Mesenchymal stem cell (in vitro differentiated cells and primary cell): ENCODE measurements around the gene TNF.

Experiments
- DNase-seq: peaks from one replicate; pipeline ENCODE4 v3.0.0-alpha.2; 2013
- H2AFZ ChIP-seq: one replicate; pipeline ENCODE4 v1.6.1; 2013; ENCODE audit warnings: low read depth, mild to moderate bottlenecking, control low read depth, inconsistent platforms, low read length, moderate library complexity
- H2AK5ac ChIP-seq: 2 replicates; pipeline ENCODE4 v1.6.1; 2013; ENCODE audit warnings: low read length, moderate library complexity, mild to moderate bottlenecking, inconsistent platforms; ENCODE audit not compliant: severe bottlenecking
- H2BK120ac ChIP-seq: one replicate; pipeline ENCODE4 v1.6.1; 2013; ENCODE audit warnings: low read depth, mild to moderate bottlenecking, inconsistent platforms, low read length, moderate library complexity
- H2BK12ac ChIP-seq, 2 experiments: one replicate each; pipeline ENCODE4 v1.6.1; 2013; ENCODE audit warnings: inconsistent platforms in 2 of 2, low read length in 2 of 2, mild to moderate bottlenecking in 2 of 2, moderate library complexity in 2 of 2, control low read depth in 1 of 2
- H2BK15ac ChIP-seq: one replicate; pipeline ENCODE4 v1.6.1; 2013; ENCODE audit warnings: mild to moderate bottlenecking, low read depth, inconsistent platforms; ENCODE audit not compliant: poor library complexity, severe bottlenecking
- H2BK5ac ChIP-seq: 2 replicates; pipeline ENCODE4 v1.6.1; 2013; ENCODE audit warnings: low read depth, mild to moderate bottlenecking, low read length, control low read depth, inconsistent platforms; ENCODE audit not compliant: poor library complexity, severe bottlenecking
- H3K14ac ChIP-seq, 2 experiments: one replicate each; pipeline ENCODE4 v1.6.1; 2013; ENCODE audit warnings: inconsistent platforms in 2 of 2, low read length in 2 of 2, control low read depth in 1 of 2, mild to moderate bottlenecking in 1 of 2, moderate library complexity in 1 of 2
- H3K18ac ChIP-seq, 2 experiments: one replicate each; pipeline ENCODE4 v1.6.1; 2013; ENCODE audit warnings: inconsistent platforms in 2 of 2, low read length in 2 of 2, control low read depth in 1 of 2, low read depth in 1 of 2, mild to moderate bottlenecking in 1 of 2
- H3K23ac ChIP-seq, 2 experiments: one replicate each; pipeline ENCODE4 v1.6.1; 2013; ENCODE audit warnings: inconsistent platforms in 2 of 2, low read length in 2 of 2, mild to moderate bottlenecking in 2 of 2, moderate library complexity in 2 of 2, control low read depth in 1 of 2
- H3K27ac ChIP-seq: 2 replicates; pipeline ENCODE4 v1.5.1; 2013; ENCODE audit warnings: mild to moderate bottlenecking, moderate library complexity, low read length, control low read depth, inconsistent platforms; ENCODE audit not compliant: poor library complexity, severe bottlenecking
- H3K27me3 ChIP-seq, 2 experiments: 2 replicates each; pipeline versions ENCODE4 v1.6.1 to v1.7.0; 2013; ENCODE audit warnings: low read length in 2 of 2, mild to moderate bottlenecking in 2 of 2, moderate library complexity in 2 of 2, control low read depth in 1 of 2, inconsistent platforms in 1 of 2; ENCODE audit not compliant: control insufficient read depth in 1 of 2, insufficient read depth in 1 of 2
- H3K36me3 ChIP-seq, 2 experiments: 2 replicates each; pipeline versions ENCODE4 v1.6.1 to v1.7.0; 2013; ENCODE audit warnings: low read length in 2 of 2, control low read depth in 1 of 2, inconsistent platforms in 1 of 2, low read depth in 1 of 2, mild to moderate bottlenecking in 1 of 2; ENCODE audit not compliant: insufficient read depth in 2 of 2, control insufficient read depth in 1 of 2
- H3K4ac ChIP-seq, 2 experiments: one replicate each; pipeline ENCODE4 v1.6.1; 2013; ENCODE audit warnings: inconsistent platforms in 2 of 2, low read length in 2 of 2, mild to moderate bottlenecking in 2 of 2, moderate library complexity in 2 of 2, control low read depth in 1 of 2, low read depth in 1 of 2
- H3K4me1 ChIP-seq: 2 replicates; pipeline ENCODE4 v1.6.1; 2013; ENCODE audit warnings: low read depth, low read length, control low read depth; ENCODE audit not compliant: control insufficient read depth, insufficient read depth
- H3K4me2 ChIP-seq: 2 replicates; pipeline ENCODE4 v1.6.1; 2013; ENCODE audit warnings: low read length, mild to moderate bottlenecking, inconsistent platforms; ENCODE audit not compliant: poor library complexity, severe bottlenecking
- H3K4me3 ChIP-seq, 2 experiments: 2 replicates each; pipeline versions ENCODE4 v1.5.1 to v1.7.0; 2013; ENCODE audit warnings: low read length in 2 of 2, mild to moderate bottlenecking in 2 of 2, control low read depth in 1 of 2, low read depth in 1 of 2; ENCODE audit not compliant: insufficient read depth in 1 of 2
- H3K79me1 ChIP-seq: replicated peaks from 2 replicates; pipeline ENCODE4 v1.6.1; 2013; ENCODE audit warnings: mild to moderate bottlenecking, control low read depth, low read length, inconsistent platforms; ENCODE audit not compliant: poor library complexity, severe bottlenecking
- H3K9ac ChIP-seq: 2 replicates; pipeline ENCODE4 v1.7.0; 2013; ENCODE audit warnings: mild to moderate bottlenecking, low read length, moderate library complexity
- H3K9me3 ChIP-seq: 2 replicates; pipeline ENCODE4 v1.7.0; 2013; ENCODE audit warnings: mild to moderate bottlenecking, low read length; ENCODE audit not compliant: control insufficient read depth
- H4K8ac ChIP-seq: one replicate; pipeline ENCODE4 v1.6.1; 2013; ENCODE audit warnings: inconsistent platforms, mild to moderate bottlenecking, low read length, moderate library complexity
- H4K91ac ChIP-seq: one replicate; pipeline ENCODE4 v1.6.1; 2013; ENCODE audit warnings: mild to moderate bottlenecking, low read length, inconsistent platforms
- WGBS: methylation state at CpG from one replicate; pipeline ENCODE4 v1.1.7; 2013; ENCODE audit warnings: mixed read lengths; 5-methylcytosine and 5-hydroxymethylcytosine counted together

The TNF gene

GRCh38 chr6:31620586-31621319 is 45.4 kb downstream of the TNF start, which contains the start of gene PRRC2A:
PRRC2A (plus strand) TSS chr6:31620715; CDS start chr6:31622790, 2,075 bp downstream.
- H3K4me2 ChIP-seq, result peak within 1 kb of the TSS; percentile 86
- peak within 1 kb of the TSS; percentile 98 for H3K27ac ChIP-seq
- H3K9me3 ChIP-seq, result no peaks in the 10 kb centered on the region
- under 1% methylated on average over 39 of the region's 67 CpGs for WGBS
- peak within 1 kb of the TSS; percentile 86 to 97 for H3K14ac ChIP-seq
- H4K91ac ChIP-seq, result peak within 1 kb of the TSS; percentile 98
- H2AK5ac ChIP-seq, result peak within 1 kb of the TSS; percentile 98
- peak within 1 kb of the TSS; percentile 96 for H4K8ac ChIP-seq
- H2BK15ac ChIP-seq, result peak within 1 kb of the TSS; percentile 97
- peak within 1 kb of the TSS; percentile 79 to 93 for H3K23ac ChIP-seq
- peak within 1 kb of the TSS; percentile 99 for H3K4ac ChIP-seq
- DNase-seq, result no peak
- peak within 1 kb of the TSS; percentile 92 to 93 for H3K4me3 ChIP-seq
- peaks cover 10% of the 10 kb centered on the region for H3K4me1 ChIP-seq
- peak within 1 kb of the TSS; percentile 66 to 83 for H2BK12ac ChIP-seq
- peaks cover 7% of the 10 kb centered on the region for H3K79me1 ChIP-seq
- peak within 1 kb of the TSS; percentile 91 for H2BK5ac ChIP-seq
- H3K9ac ChIP-seq, result peak within 1 kb of the TSS; percentile 95
- H2BK120ac ChIP-seq, result peak within 1 kb of the TSS; percentile 98
- H3K36me3 ChIP-seq, result peaks cover 29 to 31% of the 10 kb centered on the region in 2 experiments
- peak within 1 kb of the TSS; percentile 99 for H3K18ac ChIP-seq
- peaks cover 0 to 3% of the 10 kb centered on the region in 2 experiments for H3K27me3 ChIP-seq
- peak within 1 kb of the TSS; percentile 61 for H2AFZ ChIP-seq

- peak; percentile 24 for DNase-seq
- Histone ChIP-seq H3K4ac (peak overlapping the region; percentile 99), H2BK5ac (peak overlapping the region; percentile 88), H3K4me2 (peak overlapping the region; percentile 48), H3K27me3 (peaks cover 0 to 1% of the 10 kb centered on the region in 2 experiments), H4K8ac (peak overlapping the region; percentile 75), H2BK15ac (peak overlapping the region; percentile 97), H3K27ac (peak overlapping the region; percentile 97), H3K23ac (peak overlapping the region; percentile 79 to 93), H3K18ac (peak overlapping the region; percentile 99), H3K36me3 (peaks cover 36 to 38% of the 10 kb centered on the region in 2 experiments), H2AFZ (no peak overlapping the region), H2BK12ac (peak overlapping the region in 1 of 2 experiments; percentile 66), H3K9me3 (no peaks in the 10 kb centered on the region), H3K79me1 (peaks cover 7% of the 10 kb centered on the region), H3K4me3 (peak overlapping the region; percentile 92 to 93), H3K9ac (peak overlapping the region; percentile 95), H3K4me1 (peaks cover 10% of the 10 kb centered on the region), H2BK120ac (peak overlapping the region; percentile 98), H3K14ac (peak overlapping the region; percentile 86 to 97), H4K91ac (peak overlapping the region; percentile 98), H2AK5ac (peak overlapping the region; percentile 98)
- 2% methylated on average over 15 of the region's 15 CpGs for WGBS
Measured at GRCh38 chr6:31621320-31621939, 46.1 kb downstream of the TNF start.

DNA sequence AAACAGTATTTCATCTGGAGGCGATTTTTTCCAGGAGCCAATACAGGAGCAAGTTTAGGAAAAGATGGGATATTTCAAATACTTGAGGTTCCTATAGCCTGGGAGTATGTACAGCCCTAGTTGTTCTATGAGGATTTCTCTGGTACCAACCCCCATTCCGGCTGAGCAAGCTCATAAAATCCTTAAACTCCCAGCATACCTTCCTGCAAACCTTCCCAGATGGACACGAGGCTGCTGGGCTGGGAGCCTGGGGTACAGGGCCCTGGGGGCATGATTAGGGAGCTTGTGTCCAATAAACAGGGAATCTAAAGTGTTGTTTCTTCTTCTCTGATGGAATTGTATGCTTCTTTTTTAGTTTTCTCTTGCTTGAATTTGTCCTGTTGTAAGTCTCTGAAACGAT is 46.6 kb downstream of the TNF start:
- Histone ChIP-seq H3K4ac (peak overlapping the region in 1 of 2 experiments; percentile 32), H3K27me3 (no peaks in the 10 kb centered on the region), H3K36me3 (peaks cover 41 to 44% of the 10 kb centered on the region in 2 experiments), H2BK120ac (no peak overlapping the region), H3K9ac (peak overlapping the region; percentile 95), H3K18ac (no peak overlapping the region), H2AK5ac (no peak overlapping the region), H2BK5ac (no peak overlapping the region), H3K4me3 (peak overlapping the region; percentile 23 to 93), H3K14ac (no peak overlapping the region), H2BK12ac (no peak overlapping the region), H2BK15ac (no peak overlapping the region), H4K91ac (no peak overlapping the region), H2AFZ (no peak overlapping the region), H3K79me1 (peaks cover 7% of the 10 kb centered on the region), H3K9me3 (no peaks in the 10 kb centered on the region), H3K4me2 (peak overlapping the region; percentile 48), H3K4me1 (peaks cover 10% of the 10 kb centered on the region), H3K27ac (peak overlapping the region; percentile 97), H4K8ac (no peak overlapping the region), H3K23ac (no peak overlapping the region)
- WGBS, result 39% methylated on average over 2 of the region's 4 CpGs
- peak; percentile 24 for DNase-seq

DNA sequence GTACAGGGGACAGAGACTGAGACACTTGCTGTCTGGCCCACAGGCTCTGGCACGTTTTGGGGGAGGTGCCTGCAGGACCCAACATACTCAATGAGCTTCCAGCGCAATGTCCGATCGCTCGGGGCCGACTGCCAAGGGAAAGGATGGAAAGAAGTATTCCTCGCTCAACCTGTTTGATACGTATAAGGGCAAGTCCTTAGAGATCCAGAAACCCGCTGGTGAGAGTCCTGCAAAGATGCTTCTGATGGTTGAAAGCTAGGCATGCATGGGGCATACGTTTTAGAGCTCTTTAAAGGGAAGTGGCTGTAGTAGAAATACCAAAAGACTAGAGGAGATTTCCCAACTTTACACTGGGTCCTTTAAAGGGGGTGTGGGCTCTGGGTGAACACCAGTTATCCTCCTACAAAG is 47.3 kb downstream of the TNF start:
- no peak for DNase-seq
- Histone ChIP-seq H3K14ac (no peak overlapping the region), H3K4me1 (peaks cover 10% of the 10 kb centered on the region), H3K27me3 (no peaks in the 10 kb centered on the region), H3K36me3 (peaks cover 47 to 51% of the 10 kb centered on the region in 2 experiments), H3K79me1 (peaks cover 7% of the 10 kb centered on the region), H3K9me3 (no peaks in the 10 kb centered on the region), H3K4me2 (peak overlapping the region; percentile 48), H3K18ac (no peak overlapping the region), H3K9ac (peak overlapping the region; percentile 95), H3K27ac (no peak overlapping the region), H4K8ac (no peak overlapping the region), H2BK12ac (no peak overlapping the region), H2AK5ac (peak overlapping the region; percentile 33), H3K4ac (no peak overlapping the region), H2AFZ (no peak overlapping the region), H2BK5ac (no peak overlapping the region), H3K23ac (no peak overlapping the region), H3K4me3 (peak overlapping the region in 1 of 2 experiments; percentile 93), H2BK15ac (no peak overlapping the region), H4K91ac (no peak overlapping the region), H2BK120ac (no peak overlapping the region)
- WGBS, result 90% methylated on average over 10 of the region's 10 CpGs
